IMR-90 (cell line): ENCODE measurements around the gene ATRNL1. TPM values are rescaled to one million over a fixed set of nuclear protein-coding genes. Genes with fewer than 3 reads are reported as not detected.

Source experiments
- ATAC-seq: fragments of 200-7000 bp; cut with Tn5 transposase; 2 replicates; pipeline ENCODE4 v1.9.1; 2020; ENCODE audit warnings: low read depth, mild to moderate bottlenecking, moderate library complexity
- BruUV-seq: library from RNA; stranded (reverse); fragments of 400-500 nt; replicated peaks from 2 replicates; lab custom pipeline; 2021; lab: Mats Ljungman, UMichigan
- CTCF ChIA-PET: fragments of 300-600 bp; formaldehyde crosslinking; extraction: SDS; loops from one replicate; lab custom pipeline; 2021; ENCODE audit warnings: antibody characterized with exemption; lab: Yijun Ruan, JAX
- POLR2A ChIA-PET: fragments of 300-600 bp; sonication (Branson Sonifier 250); formaldehyde crosslinking; loops from one replicate; lab custom pipeline; 2022; ENCODE audit warnings: antibody characterized with exemption; ENCODE audit not compliant: unreplicated experiment; lab: Charles Lee
- DNase-seq: peaks from one replicate; pipeline ENCODE4 v3.0.0; 2013
- H2AFZ ChIP-seq: replicated peaks from 2 replicates; pipeline ENCODE3; 2013; ENCODE audit warnings: low read length, mild to moderate bottlenecking; ENCODE audit not compliant: poor library complexity
- H2AK5ac ChIP-seq: 2 replicates; pipeline ENCODE4 v1.6.1; 2013; ENCODE audit warnings: low read depth, low read length, inconsistent platforms
- H2AK9ac ChIP-seq: replicated peaks from 2 replicates; pipeline ENCODE3; 2013; ENCODE audit warnings: mild to moderate bottlenecking, low read depth, low read length, moderate library complexity; ENCODE audit not compliant: poor library complexity
- H2BK120ac ChIP-seq: 2 replicates; pipeline ENCODE4 v1.6.1; 2013; ENCODE audit warnings: low read depth, low read length, inconsistent platforms
- H2BK15ac ChIP-seq: 3 replicates; pipeline ENCODE4 v1.6.1; 2013; ENCODE audit warnings: low read depth, low read length, inconsistent platforms
- H2BK20ac ChIP-seq: 2 replicates; pipeline ENCODE4 v1.6.1; 2013; ENCODE audit warnings: low read depth, mild to moderate bottlenecking, inconsistent platforms, low read length, moderate library complexity
- H2BK5ac ChIP-seq: 2 replicates; pipeline ENCODE4 v1.6.1; 2013; ENCODE audit warnings: mild to moderate bottlenecking, low read depth, low read length, inconsistent platforms; ENCODE audit not compliant: poor library complexity, severe bottlenecking
- H3K14ac ChIP-seq: replicated peaks from 2 replicates; pipeline ENCODE4 v1.6.1; 2013; ENCODE audit warnings: low read depth, low read length, inconsistent platforms
- H3K18ac ChIP-seq: 2 replicates; pipeline ENCODE4 v1.6.1; 2013; ENCODE audit warnings: low read depth, low read length, control low read depth
- H3K23ac ChIP-seq: 2 replicates; pipeline ENCODE4 v1.6.1; 2013; ENCODE audit warnings: low read depth, low read length, inconsistent platforms
- H3K27ac ChIP-seq: 2 replicates; pipeline ENCODE4 v1.5.1; 2013; ENCODE audit warnings: mild to moderate bottlenecking, control low read depth, low read length; ENCODE audit not compliant: insufficient read depth
- H3K27me3 ChIP-seq: 2 replicates; pipeline ENCODE4 v1.6.1; 2013; ENCODE audit warnings: low read length; ENCODE audit not compliant: control insufficient read depth, insufficient read depth
- H3K36me3 ChIP-seq: 2 replicates; pipeline ENCODE4 v1.6.1; 2013; ENCODE audit warnings: low read length, mixed read lengths; ENCODE audit not compliant: control insufficient read depth, insufficient read depth
- H3K4ac ChIP-seq: 2 replicates; pipeline ENCODE4 v1.6.1; 2013; ENCODE audit warnings: low read depth, low read length, inconsistent platforms
- H3K4me1 ChIP-seq: 2 replicates; pipeline ENCODE4 v1.6.1; 2013; ENCODE audit warnings: low read length, mixed read lengths; ENCODE audit not compliant: control insufficient read depth, insufficient read depth
- H3K4me2 ChIP-seq: 2 replicates; pipeline ENCODE4 v1.6.1; 2013; ENCODE audit warnings: low read depth, mild to moderate bottlenecking, control low read depth, low read length, moderate library complexity
- H3K4me3 ChIP-seq: 2 replicates; pipeline ENCODE4 v1.5.1; 2013; ENCODE audit warnings: low read depth, mild to moderate bottlenecking, control low read depth, low read length, moderate library complexity; ENCODE audit not compliant: insufficient read depth
- H3K56ac ChIP-seq: 2 replicates; pipeline ENCODE4 v1.6.1; 2013; ENCODE audit warnings: low read length, inconsistent platforms; ENCODE audit not compliant: insufficient read depth; ENCODE audit errors: extremely low read depth
- H3K79me1 ChIP-seq, 2 experiments: 2 replicates each; pipeline ENCODE4 v1.6.1; 2013; ENCODE audit warnings: low read length in 2 of 2, inconsistent platforms in 1 of 2, low read depth in 1 of 2
- H3K9ac ChIP-seq: 2 replicates; pipeline ENCODE4 v1.6.1; 2013; ENCODE audit warnings: low read depth, low read length, control low read depth
- H3K9me1 ChIP-seq: 2 replicates; pipeline ENCODE4 v1.6.1; 2013; ENCODE audit warnings: low read length, inconsistent platforms; ENCODE audit not compliant: insufficient read depth
- H3K9me3 ChIP-seq: 2 replicates; pipeline ENCODE4 v1.6.1; 2013; ENCODE audit warnings: low read length; ENCODE audit not compliant: control insufficient read depth, insufficient read depth
- H4K20me1 ChIP-seq: 2 replicates; pipeline ENCODE4 v1.6.1; 2013; ENCODE audit warnings: low read length, inconsistent platforms; ENCODE audit not compliant: insufficient read depth
- H4K5ac ChIP-seq: 2 replicates; pipeline ENCODE4 v1.6.1; 2013; ENCODE audit warnings: mild to moderate bottlenecking, low read depth, low read length, control low read depth
- H4K8ac ChIP-seq, 2 experiments: 2 replicates each; pipeline ENCODE4 v1.6.1; 2013; ENCODE audit warnings: low read depth in 2 of 2, low read length in 2 of 2, control low read depth in 1 of 2, inconsistent platforms in 1 of 2
- H4K91ac ChIP-seq: 2 replicates; pipeline ENCODE4 v1.6.1; 2013; ENCODE audit warnings: low read depth, low read length, inconsistent platforms; ENCODE audit not compliant: insufficient read depth
- BHLHE40 ChIP-seq: fragments of 150-350 bp; IDR thresholded peaks from 2 replicates; pipeline ENCODE4 v1.6.1; 2016; ENCODE audit warnings: mild to moderate bottlenecking, low read depth, low read length
- CEBPB ChIP-seq: IDR thresholded peaks from 2 replicates; pipeline ENCODE4 v1.6.1; 2012; ENCODE audit warnings: low read depth, low read length, improper control_type of control experiment
- CHD1 ChIP-seq: IDR thresholded peaks from 2 replicates; pipeline ENCODE4 v1.6.1; 2012; ENCODE audit warnings: low read depth, low read length, improper control_type of control experiment
- FOS ChIP-seq: fragments of 150-350 bp; IDR thresholded peaks from 2 replicates; pipeline ENCODE4 v1.6.1; 2016; ENCODE audit warnings: low read depth, low read length
- MAFK ChIP-seq: IDR thresholded peaks from 2 replicates; pipeline ENCODE4 v1.6.1; 2012; ENCODE audit warnings: low read depth, low read length, improper control_type of control experiment
- MAZ ChIP-seq: IDR thresholded peaks from 2 replicates; pipeline ENCODE4 v1.6.1; 2012; ENCODE audit warnings: low read depth, mild to moderate bottlenecking, low read length, improper control_type of control experiment, moderate library complexity, borderline replicate concordance
- MXI1 ChIP-seq: IDR thresholded peaks from 2 replicates; pipeline ENCODE4 v1.6.1; 2012; ENCODE audit warnings: low read depth, mild to moderate bottlenecking, low read length, moderate library complexity, borderline replicate concordance
- NFE2L2 ChIP-seq: fragments of 150-350 bp; IDR thresholded peaks from 2 replicates; pipeline ENCODE4 v1.6.1; 2016; ENCODE audit warnings: low read depth, mild to moderate bottlenecking, low read length
- POLR2A ChIP-seq: IDR thresholded peaks from 2 replicates; pipeline ENCODE4 v1.6.1; 2012; ENCODE audit warnings: mild to moderate bottlenecking, low read depth, low read length
- RAD21 ChIP-seq: IDR thresholded peaks from 2 replicates; pipeline ENCODE4 v1.6.1; 2012; ENCODE audit warnings: low read length, improper control_type of control experiment
- RCOR1 ChIP-seq: IDR thresholded peaks from 2 replicates; pipeline ENCODE4 v1.6.1; 2012; ENCODE audit warnings: mild to moderate bottlenecking, low read length, improper control_type of control experiment; ENCODE audit not compliant: insufficient replicate concordance
- RFX5 ChIP-seq: IDR thresholded peaks from 2 replicates; pipeline ENCODE4 v1.8.0; 2012; ENCODE audit warnings: low read depth, mild to moderate bottlenecking, low read length, moderate library complexity
- SMC3 ChIP-seq: fragments of 150-350 bp; IDR thresholded peaks from 2 replicates; pipeline ENCODE4 v1.6.1; 2016; ENCODE audit warnings: low read depth, mild to moderate bottlenecking, antibody characterized with exemption, low read length, moderate library complexity
- USF2 ChIP-seq: fragments of 150-350 bp; IDR thresholded peaks from 2 replicates; pipeline ENCODE4 v1.6.1; 2017; ENCODE audit warnings: mild to moderate bottlenecking, antibody characterized with exemption, low read length, low read depth
- WGBS, 2 experiments: methylation state at CpG; one replicate each; pipeline versions ENCODE4 v1.1.5 to v1.1.7; 2013; ENCODE audit warnings: missing lambda C conversion rate in 2 of 2; ENCODE audit not compliant: insufficient read length in 1 of 2; ENCODE audit errors: extremely low coverage in 2 of 2; 5-methylcytosine and 5-hydroxymethylcytosine counted together
- dilution Hi-C: fragments of 300-500 bp; cut with HindIII; formaldehyde crosslinking; loops from one replicate; pipeline ENCODE4 v1.14.3; 2018; ENCODE audit warnings: low sequenced_read_pairs; ENCODE audit not compliant: unreplicated experiment
- in situ Hi-C: fragments of 300-500 bp; cut with MboI; formaldehyde crosslinking; loops from 3 replicates; pipeline ENCODE4 v1.14.3; 2019; ENCODE audit warnings: low sequenced_read_pairs, inconsistent platforms, mixed read lengths
- intact Hi-C: fragments of 100-400 bp; cut with micrococcal nuclease; formaldehyde crosslinking; loops from 2 replicates; pipeline ENCODE4 v1.10.0; 2022
- polyA plus RNA-seq, 3 experiments: library from polyadenylated mRNA; depleted of rRNA; stranded (reverse); fragments of >200 nt; gene quantifications; 2 replicates each; pipeline ENCODE4 v1.2.3, GENCODE V29; 2012; ENCODE audit warnings: low replicate concordance in 1 of 3
- total RNA-seq: library from RNA; depleted of rRNA; stranded (reverse); fragments of >200 nt; gene quantifications from 2 replicates; pipeline ENCODE4 v1.2.3, GENCODE V29; 2012
- TF ChIP-seq, protein P1 (sequence below): fragments of 150-350 bp; IDR thresholded peaks from 2 replicates; pipeline ENCODE4 v1.6.1; 2016; ENCODE audit warnings: low read depth, mild to moderate bottlenecking, low read length, moderate library complexity, borderline replicate concordance
- TF ChIP-seq, protein P2 (sequence below): conservative IDR thresholded peaks from 2 replicates; pipeline ENCODE4 v1.5.1; 2012; ENCODE audit warnings: mild to moderate bottlenecking, low read depth, low read length, improper control_type of control experiment

ATRNL1 gene
- total and polyA plus RNA-seq, 2 of the 4 experiments (the other 2 are of a cell fraction) = 0.18 to 0.19 TPM

GRCh38 chr10:115818012-115818411 is 724.8 kb downstream of the ATRNL1 start:
- CTCF ChIA-PET = interaction anchor here (0.6 kb wide), 2 partner anchors 83 to 752 kb away, joined by 4 read pairs; no protein-coding TSS in a partner anchor
- Histone ChIP-seq H3K4me3 (no peak overlapping the region), H4K8ac (no peak overlapping the region), H4K91ac (no peak overlapping the region), H2BK20ac (no peak overlapping the region), H3K9me1 (no peaks in the 10 kb centered on the region), H3K27me3 (no peaks in the 10 kb centered on the region), H2AFZ (no peak overlapping the region), H3K23ac (no peak overlapping the region), H2AK9ac (no peak overlapping the region), H2AK5ac (no peak overlapping the region), H2BK15ac (no peak overlapping the region), H2BK5ac (no peak overlapping the region), H3K56ac (no peak overlapping the region), H3K27ac (no peak overlapping the region), H3K18ac (no peak overlapping the region), H3K4me1 (no peaks in the 10 kb centered on the region), H3K14ac (no peak overlapping the region), H3K4ac (no peak overlapping the region), H2BK120ac (no peak overlapping the region), H3K4me2 (peak overlapping the region; percentile 78; the same call in 1 of the 2 replicates), H3K9me3 (no peaks in the 10 kb centered on the region), H3K9ac (no peak overlapping the region), H3K36me3 (no peaks in the 10 kb centered on the region), H4K5ac (no peak overlapping the region), H4K20me1 (no peaks in the 10 kb centered on the region), H3K79me1 (no peaks in the 10 kb centered on the region)
- in situ Hi-C loops (no loop called here), dilution Hi-C loops (no loop called here), intact Hi-C loops (no loop called here)
- POLR2A ChIA-PET = interaction anchor here (0.6 kb wide), 2 partner anchors 42 to 1386 kb away, joined by 3 to 6 read pairs; no protein-coding TSS in a partner anchor
- DNase-seq (peak; percentile 43), ATAC-seq (peak; percentile 40; the same call in 1 of the 2 replicates)
- TF ChIP-seq, protein P1, sequence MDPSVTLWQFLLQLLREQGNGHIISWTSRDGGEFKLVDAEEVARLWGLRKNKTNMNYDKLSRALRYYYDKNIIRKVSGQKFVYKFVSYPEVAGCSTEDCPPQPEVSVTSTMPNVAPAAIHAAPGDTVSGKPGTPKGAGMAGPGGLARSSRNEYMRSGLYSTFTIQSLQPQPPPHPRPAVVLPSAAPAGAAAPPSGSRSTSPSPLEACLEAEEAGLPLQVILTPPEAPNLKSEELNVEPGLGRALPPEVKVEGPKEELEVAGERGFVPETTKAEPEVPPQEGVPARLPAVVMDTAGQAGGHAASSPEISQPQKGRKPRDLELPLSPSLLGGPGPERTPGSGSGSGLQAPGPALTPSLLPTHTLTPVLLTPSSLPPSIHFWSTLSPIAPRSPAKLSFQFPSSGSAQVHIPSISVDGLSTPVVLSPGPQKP = no peak
- TF ChIP-seq SMC3 (no peak), USF2 (no peak), MAZ (no peak), NFE2L2 (no peak), MAFK (no peak), CEBPB (no peak), RCOR1 (no peak), RAD21 (no peak), POLR2A (no peak), CHD1 (no peak), RFX5 (no peak), FOS (no peak), BHLHE40 (no peak), MXI1 (no peak)
- TF ChIP-seq, protein P2, sequence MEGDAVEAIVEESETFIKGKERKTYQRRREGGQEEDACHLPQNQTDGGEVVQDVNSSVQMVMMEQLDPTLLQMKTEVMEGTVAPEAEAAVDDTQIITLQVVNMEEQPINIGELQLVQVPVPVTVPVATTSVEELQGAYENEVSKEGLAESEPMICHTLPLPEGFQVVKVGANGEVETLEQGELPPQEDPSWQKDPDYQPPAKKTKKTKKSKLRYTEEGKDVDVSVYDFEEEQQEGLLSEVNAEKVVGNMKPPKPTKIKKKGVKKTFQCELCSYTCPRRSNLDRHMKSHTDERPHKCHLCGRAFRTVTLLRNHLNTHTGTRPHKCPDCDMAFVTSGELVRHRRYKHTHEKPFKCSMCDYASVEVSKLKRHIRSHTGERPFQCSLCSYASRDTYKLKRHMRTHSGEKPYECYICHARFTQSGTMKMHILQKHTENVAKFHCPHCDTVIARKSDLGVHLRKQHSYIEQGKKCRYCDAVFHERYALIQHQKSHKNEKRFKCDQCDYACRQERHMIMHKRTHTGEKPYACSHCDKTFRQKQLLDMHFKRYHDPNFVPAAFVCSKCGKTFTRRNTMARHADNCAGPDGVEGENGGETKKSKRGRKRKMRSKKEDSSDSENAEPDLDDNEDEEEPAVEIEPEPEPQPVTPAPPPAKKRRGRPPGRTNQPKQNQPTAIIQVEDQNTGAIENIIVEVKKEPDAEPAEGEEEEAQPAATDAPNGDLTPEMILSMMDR = no peak
- WGBS, 2 experiments = 100% methylated on average over 1 of the region's 2 CpGs; no CpG with 5 or more reads in 1 of the 2 experiments
- BruUV-seq = no TSS peak
